Kidney (tissue), 14 donors: Measurements from ENCODE around the gene ILK. TPM values are rescaled to one million over a fixed set of nuclear protein-coding genes. Genes with fewer than 3 reads are reported as not detected.
A peak's percentile ranks its signal among the peaks of the same experiment; 100 is the strongest.

Experiments used
- DNase-seq, 5 donors: peaks; one replicate each; pipeline ENCODE4 v3.0.0-alpha.2; 2013 to 2020
- FAIRE-seq: peaks from 2 replicates; lab custom pipeline; 2012; peaks lifted over from hg19 to GRCh38; lab: Jason Lieb, UNC
- H3K27ac ChIP-seq, 2 donors: one replicate each; pipeline ENCODE4 v1.7.0; 2013; ENCODE audit warnings: low read depth in 2 of 2, low read length in 2 of 2, inconsistent platforms in 1 of 2
- H3K27me3 ChIP-seq: one replicate; pipeline ENCODE4 v1.7.1; 2013; ENCODE audit warnings: low read length, inconsistent platforms; ENCODE audit not compliant: control insufficient read depth, insufficient read depth
- H3K36me3 ChIP-seq, 3 donors: one replicate each; pipeline versions ENCODE4 v1.7.0 to v1.7.1; 2013; ENCODE audit warnings: low read length in 3 of 3, control low read depth in 1 of 3, inconsistent platforms in 1 of 3; ENCODE audit not compliant: insufficient read depth in 3 of 3, control insufficient read depth in 2 of 3
- H3K4me1 ChIP-seq, 3 donors: one replicate each; pipeline versions ENCODE4 v1.7.0 to v1.7.1; 2013; ENCODE audit warnings: low read length in 3 of 3, inconsistent platforms in 1 of 3, low read depth in 1 of 3; ENCODE audit not compliant: control insufficient read depth in 2 of 3, insufficient read depth in 2 of 3
- H3K4me3 ChIP-seq, 3 donors: one replicate each; pipeline versions ENCODE4 v1.7.0 to v1.8.1; 2013; ENCODE audit warnings: low read length in 3 of 3, control low read depth in 1 of 3, inconsistent platforms in 1 of 3
- H3K9ac ChIP-seq, 3 donors: one replicate each; pipeline versions ENCODE4 v1.7.0 to v1.7.1; 2013; ENCODE audit warnings: low read length in 3 of 3, control low read depth in 1 of 3, inconsistent platforms in 1 of 3
- H3K9me3 ChIP-seq, 3 donors: one replicate each; pipeline versions ENCODE4 v1.7.0 to v1.7.1; 2013; ENCODE audit warnings: low read length in 3 of 3, control low read depth in 1 of 3, inconsistent platforms in 1 of 3; ENCODE audit not compliant: control insufficient read depth in 2 of 3, insufficient read depth in 1 of 3
- CTCF ChIP-seq: IDR thresholded peaks from 3 replicates; pipeline ENCODE4 v1.5.1; 2012; ENCODE audit warnings: mild to moderate bottlenecking, moderate library complexity, borderline replicate concordance; ENCODE audit not compliant: insufficient read depth; ENCODE audit errors: extremely low read depth
- intact Hi-C: fragments of 100-400 bp; cut with DNase I; formaldehyde crosslinking; loops from one replicate; pipeline ENCODE4 v1.11.1; 2022
- polyA plus RNA-seq: library from polyadenylated mRNA; stranded (reverse); fragments of 350-450 nt; fragmentation: Illumina TruSeq; extraction: RNeasy Lipid Tissue Mini Kit (QIAGEN cat#74804); gene quantifications from one replicate; pipeline ENCODE4 v1.2.3, GENCODE V29; 2014; ENCODE audit warnings: low read depth, low replicate concordance; ENCODE audit not compliant: insufficient read depth
- total RNA-seq: library from RNA; stranded (reverse); fragmentation: NEBNext Ultra II Directional; extraction: Animal tissue kit (Norgen Biotek cat#: 25700); gene quantifications from one replicate; pipeline ENCODE4 v1.2.1, GENCODE V29; 2021
- donor health status: control.
- donor health status: control.
- donor health status: control.
- donor health status: control.
- donor health status: control.
- donor health status: DM: yes; HTN: yes; CAD: no.
- donor health status: Normal renal cell carcinoma (clear cell type).

The ILK gene
- total and polyA plus RNA-seq, 2 donors from 2014 or later, result 149 to 170 TPM

- Histone ChIP-seq H3K9ac (no peak overlapping the region), H3K9me3 (no peaks in the 10 kb centered on the region), H3K27me3 (no peaks in the 10 kb centered on the region), H3K4me1 (peaks cover 0 to 8% (median 3%) of the 10 kb centered on the region in 3 donors), H3K4me3 (no peak overlapping the region), H3K27ac (no peak overlapping the region), H3K36me3 (peaks cover 2 to 4% (median 3%) of the 10 kb centered on the region in 3 donors)
- no peak for TF ChIP-seq CTCF
- intact Hi-C loops, result no loop called here
- FAIRE-seq, result no peak
- DNase-seq, result peak in 1 of 5 donors; percentile 72
These were observed 18.2 kb downstream of the ILK start for GRCh38 chr11:6621711-6622211.

- Histone ChIP-seq H3K4me3 (no peak overlapping the region), H3K27me3 (no peaks in the 10 kb centered on the region), H3K9me3 (no peaks in the 10 kb centered on the region), H3K9ac (no peak overlapping the region), H3K4me1 (peaks cover 0 to 5% (median 3%) of the 10 kb centered on the region in 3 donors), H3K27ac (no peak overlapping the region), H3K36me3 (peaks cover 2 to 4% (median 3%) of the 10 kb centered on the region in 3 donors)
- DNase-seq (peak in 1 of 5 donors; percentile 62), FAIRE-seq (no peak)
- no peak for TF ChIP-seq CTCF
- intact Hi-C loops, result no loop called here
These were observed 18.9 kb downstream of the ILK start for GRCh38 chr11:6622261-6623171.

- Histone ChIP-seq H3K4me1 (peaks cover 0 to 3% (median 0%) of the 10 kb centered on the region in 3 donors), H3K9ac (no peak overlapping the region), H3K4me3 (no peak overlapping the region), H3K27ac (no peak overlapping the region), H3K27me3 (no peaks in the 10 kb centered on the region), H3K9me3 (no peaks in the 10 kb centered on the region), H3K36me3 (peaks cover 2 to 7% (median 3%) of the 10 kb centered on the region in 3 donors)
- intact Hi-C loops, result no loop called here
- no peak for TF ChIP-seq CTCF
- DNase-seq (peak in 1 of 5 donors; percentile 56), FAIRE-seq (no peak)
These were observed 20.1 kb downstream of the ILK start for GRCh38 chr11:6623391-6624363.
